ENCODE results near the gene WNT5A. TPM values are rescaled to one million over a fixed set of nuclear protein-coding genes. Genes with fewer than 3 reads are reported as not detected.

The WNT5A gene
- total and polyA plus RNA-seq, 2 donors (not counting 1 experiment from before 2014, with no cell fraction given), result not detected

- peaks cover 3% of the 10 kb centered on the region for H3K27me3 Mint-ChIP-seq
- H3K9ac ChIP-seq (ENCODE audit: low read length), result no peak overlapping the region
- H3K79me2 ChIP-seq (ENCODE audit: control insufficient read depth, insufficient read depth, low read length), result no peaks in the 10 kb centered on the region
- no peak overlapping the region for H3K4me2 ChIP-seq (replicated peaks; ENCODE audit: low read depth, low read length, poor library complexity, severe bottlenecking)
- no peak overlapping the region for H3K27ac Mint-ChIP-seq
- no peaks in the 10 kb centered on the region for H3K9me3 Mint-ChIP-seq (ENCODE audit: insufficient read depth)
- ATAC-seq (ENCODE audit: low read depth), result no peak
- no peaks in the 10 kb centered on the region for H4K20me1 ChIP-seq (ENCODE audit: control insufficient read depth, insufficient read depth, low read length, poor library complexity, severe bottlenecking)
- peaks cover 0 to 3% (median 0%) of the 10 kb centered on the region in 3 donors for H3K9me3 ChIP-seq (ENCODE audit: control extremely low read depth in 1 of 3, control insufficient read depth in 2 of 3, insufficient read depth in 1 of 3, low read length in 2 of 3)
- H3K4me3 Mint-ChIP-seq, result no peak overlapping the region
- H3K27me3 ChIP-seq (replicated peaks in 1 of 4; ENCODE audit: control extremely low read depth in 1 of 4, control insufficient read depth in 3 of 4, insufficient read depth in 4 of 4, low read length in 3 of 4), result no peaks in the 10 kb centered on the region
- no peak overlapping the region for H3K4me3 ChIP-seq (ENCODE audit: control extremely low read depth in 1 of 5, extremely low read depth in 1 of 5, insufficient read depth in 1 of 5, low read depth in 2 of 5, low read length in 4 of 5)
- ChIA-PET POLR2A (no interaction called here), CTCF (no interaction called here)
- no peak overlapping the region for H3K27ac ChIP-seq (ENCODE audit: low read length in 2 of 2)
- no peaks in the 10 kb centered on the region for H3K36me3 ChIP-seq (replicated peaks in 1 of 2; ENCODE audit: control extremely low read depth in 1 of 2, control insufficient read depth in 1 of 2, extremely low read depth in 1 of 2, insufficient read depth in 2 of 2, low read length in 1 of 2)
- H2AFZ ChIP-seq (ENCODE audit: insufficient read depth, low read depth, low read length, poor library complexity, severe bottlenecking), result no peak overlapping the region
- H3K4me1 Mint-ChIP-seq, result no peaks in the 10 kb centered on the region
- DNase-seq, result no peak
- 96% methylated on average over 6 of the region's 6 CpGs for WGBS (ENCODE audit: insufficient coverage)
- TF ChIP-seq, protein P1, sequence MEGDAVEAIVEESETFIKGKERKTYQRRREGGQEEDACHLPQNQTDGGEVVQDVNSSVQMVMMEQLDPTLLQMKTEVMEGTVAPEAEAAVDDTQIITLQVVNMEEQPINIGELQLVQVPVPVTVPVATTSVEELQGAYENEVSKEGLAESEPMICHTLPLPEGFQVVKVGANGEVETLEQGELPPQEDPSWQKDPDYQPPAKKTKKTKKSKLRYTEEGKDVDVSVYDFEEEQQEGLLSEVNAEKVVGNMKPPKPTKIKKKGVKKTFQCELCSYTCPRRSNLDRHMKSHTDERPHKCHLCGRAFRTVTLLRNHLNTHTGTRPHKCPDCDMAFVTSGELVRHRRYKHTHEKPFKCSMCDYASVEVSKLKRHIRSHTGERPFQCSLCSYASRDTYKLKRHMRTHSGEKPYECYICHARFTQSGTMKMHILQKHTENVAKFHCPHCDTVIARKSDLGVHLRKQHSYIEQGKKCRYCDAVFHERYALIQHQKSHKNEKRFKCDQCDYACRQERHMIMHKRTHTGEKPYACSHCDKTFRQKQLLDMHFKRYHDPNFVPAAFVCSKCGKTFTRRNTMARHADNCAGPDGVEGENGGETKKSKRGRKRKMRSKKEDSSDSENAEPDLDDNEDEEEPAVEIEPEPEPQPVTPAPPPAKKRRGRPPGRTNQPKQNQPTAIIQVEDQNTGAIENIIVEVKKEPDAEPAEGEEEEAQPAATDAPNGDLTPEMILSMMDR (IDR thresholded peaks at IDR 0.05), result no peak
- no peak for TF ChIP-seq EZH2 (IDR thresholded peaks at IDR 0.05; ENCODE audit: borderline replicate concordance, insufficient read depth, low read depth, low read length, poor library complexity, severe bottlenecking)
- no peaks in the 10 kb centered on the region for H3K4me1 ChIP-seq (ENCODE audit: control insufficient read depth in 2 of 2, insufficient read depth in 2 of 2, low read length in 2 of 2)
- intact Hi-C loops (cut with micrococcal nuclease), result no loop called here
These were observed 41.6 kb downstream of the WNT5A start for GRCh38 chr3:55445551-55445950.

DNA sequence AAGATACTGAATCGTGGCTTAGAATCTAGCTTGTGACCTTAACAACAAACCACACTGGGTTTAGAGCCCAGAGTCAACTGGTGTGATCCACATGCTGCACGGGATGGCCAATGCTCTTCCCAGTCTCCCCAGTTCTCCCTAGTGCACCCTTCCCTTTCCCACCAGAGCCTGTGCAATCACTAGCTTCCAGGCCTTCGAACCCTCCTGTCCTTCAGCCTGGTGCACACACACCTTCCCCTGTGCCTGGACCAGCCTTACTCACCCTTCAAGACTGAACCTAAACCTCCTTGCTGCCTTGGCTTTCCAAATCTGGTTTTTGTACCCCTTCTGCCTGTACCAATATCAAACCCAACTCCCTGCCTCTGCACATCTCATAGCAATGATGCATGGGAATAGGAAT lies 43.8 kb downstream of the WNT5A start:
- Histone ChIP-seq H3K9me3 (ENCODE audit: control extremely low read depth in 1 of 3, control insufficient read depth in 2 of 3, insufficient read depth in 1 of 3, low read length in 2 of 3) (peaks cover 0 to 3% (median 0%) of the 10 kb centered on the region in 3 donors), H3K4me1 (ENCODE audit: control insufficient read depth in 2 of 2, insufficient read depth in 2 of 2, low read length in 2 of 2) (no peaks in the 10 kb centered on the region), H3K4me2 (replicated peaks; ENCODE audit: low read depth, low read length, poor library complexity, severe bottlenecking) (no peak overlapping the region), H4K20me1 (ENCODE audit: control insufficient read depth, insufficient read depth, low read length, poor library complexity, severe bottlenecking) (no peaks in the 10 kb centered on the region), H2AFZ (ENCODE audit: insufficient read depth, low read depth, low read length, poor library complexity, severe bottlenecking) (no peak overlapping the region), H3K4me3 (ENCODE audit: control extremely low read depth in 1 of 5, extremely low read depth in 1 of 5, insufficient read depth in 1 of 5, low read depth in 2 of 5, low read length in 4 of 5) (no peak overlapping the region), H3K27ac (ENCODE audit: low read length in 2 of 2) (no peak overlapping the region), H3K9ac (ENCODE audit: low read length) (no peak overlapping the region), H3K27me3 (replicated peaks in 1 of 4; ENCODE audit: control extremely low read depth in 1 of 4, control insufficient read depth in 3 of 4, insufficient read depth in 4 of 4, low read length in 3 of 4) (no peaks in the 10 kb centered on the region), H3K79me2 (ENCODE audit: control insufficient read depth, insufficient read depth, low read length) (no peaks in the 10 kb centered on the region), H3K36me3 (replicated peaks in 1 of 2; ENCODE audit: control extremely low read depth in 1 of 2, control insufficient read depth in 1 of 2, extremely low read depth in 1 of 2, insufficient read depth in 2 of 2, low read length in 1 of 2) (no peaks in the 10 kb centered on the region)
- DNase-seq (no peak), ATAC-seq (ENCODE audit: low read depth) (no peak)
- Mint-ChIP-seq H3K27me3 (peaks cover 3% of the 10 kb centered on the region), H3K9me3 (ENCODE audit: insufficient read depth) (no peaks in the 10 kb centered on the region), H3K4me1 (no peaks in the 10 kb centered on the region), H3K4me3 (no peak overlapping the region), H3K27ac (no peak overlapping the region)
- ChIA-PET CTCF (no interaction called here), POLR2A (no interaction called here)
- TF ChIP-seq EZH2 (IDR thresholded peaks at IDR 0.05; ENCODE audit: borderline replicate concordance, insufficient read depth, low read depth, low read length, poor library complexity, severe bottlenecking), result no peak
- TF ChIP-seq, protein P1 (IDR thresholded peaks at IDR 0.05), result no peak
- 78% methylated on average over 3 of the region's 3 CpGs for WGBS (ENCODE audit: insufficient coverage)
- intact Hi-C loops (cut with micrococcal nuclease), result no loop called here
